Calu3 (cell line): ENCODE measurements around the gene MIA2. TPM values are rescaled to one million over a fixed set of nuclear protein-coding genes. Genes with fewer than 3 reads are reported as not detected.

Experiments
- BruUV-seq: library from RNA; stranded (reverse); fragments of 400-500 nt; replicated peaks from 2 replicates; lab custom pipeline; 2021; lab: Mats Ljungman, UMichigan
- CTCF ChIA-PET: fragments of 300-600 bp; sonication (Branson Sonifier 250); formaldehyde crosslinking; loops from one replicate; lab custom pipeline; 2022; ENCODE audit warnings: antibody characterized with exemption; lab: Charles Lee
- DNase-seq: peaks from one replicate; pipeline ENCODE4 v3.0.0; 2022
- H3K27ac Mint-ChIP-seq: one replicate; pipeline ENCODE4 v1.8.0; 2022; ENCODE audit warnings: mixed read lengths; ENCODE audit not compliant: unreplicated experiment
- H3K27me3 Mint-ChIP-seq: one replicate; pipeline ENCODE4 v1.8.0; 2022; ENCODE audit warnings: mixed read lengths; ENCODE audit not compliant: unreplicated experiment
- H3K36me3 Mint-ChIP-seq: one replicate; pipeline ENCODE4 v1.8.0; 2022; ENCODE audit warnings: mild to moderate bottlenecking, moderate library complexity, mixed read lengths; ENCODE audit not compliant: insufficient read depth, unreplicated experiment
- H3K4me1 Mint-ChIP-seq: one replicate; pipeline ENCODE4 v1.8.0; 2022; ENCODE audit warnings: mild to moderate bottlenecking, low read depth, mixed read lengths; ENCODE audit not compliant: unreplicated experiment
- H3K4me3 Mint-ChIP-seq: one replicate; pipeline ENCODE4 v1.8.0; 2022; ENCODE audit warnings: mild to moderate bottlenecking, low read depth, moderate library complexity, mixed read lengths; ENCODE audit not compliant: unreplicated experiment
- H3K9me3 Mint-ChIP-seq: one replicate; pipeline ENCODE4 v1.8.0; 2022; ENCODE audit warnings: low read depth, mixed read lengths; ENCODE audit not compliant: unreplicated experiment
- intact Hi-C: fragments of 100-400 bp; cut with micrococcal nuclease; formaldehyde crosslinking; loops from one replicate; pipeline ENCODE4 v1.10.0; 2022; ENCODE audit not compliant: unreplicated experiment
- total RNA-seq: library from RNA; stranded (reverse); gene quantifications from 2 replicates; pipeline ENCODE4 v1.2.3, GENCODE V29; 2022
- TF ChIP-seq, protein P1 (sequence below): fragments of 200-600 bp; IDR thresholded peaks from one replicate; pipeline ENCODE4 v1.8.0; 2022; ENCODE audit warnings: antibody characterized with exemption; ENCODE audit not compliant: unreplicated experiment

MIA2 gene
- total RNA-seq, 1 experiment from 2014 or later = 49.1 TPM

DNA sequence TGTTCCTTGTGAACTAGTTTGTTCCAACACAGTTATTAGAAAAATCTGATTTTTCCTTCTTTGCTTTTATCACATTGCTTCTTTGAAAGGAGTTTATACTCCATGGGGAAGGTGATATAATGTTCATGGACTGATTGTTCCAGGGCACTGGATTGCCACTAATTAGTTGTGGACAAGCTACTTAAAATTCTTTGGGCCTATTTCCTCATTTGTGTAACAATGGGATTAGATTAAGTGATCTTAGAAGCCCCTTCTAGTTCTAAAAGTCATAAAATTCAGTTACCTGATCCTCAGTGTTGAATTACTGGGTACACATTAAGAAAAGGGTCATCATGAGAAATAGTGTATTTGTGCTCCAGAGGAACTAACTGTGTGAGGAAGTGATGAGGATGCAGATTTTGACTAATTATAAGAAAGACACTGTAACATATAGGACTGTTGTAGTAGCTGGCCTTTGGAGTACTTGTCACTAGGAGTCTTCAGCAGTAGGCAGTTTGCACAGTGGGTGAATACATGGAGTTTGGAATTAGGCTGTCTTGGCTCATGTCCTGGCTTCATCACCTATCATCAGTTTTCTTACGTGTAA is 82.2 kb downstream of the MIA2 start:
- no TSS peak for BruUV-seq
- no peak overlapping the region for H3K27ac Mint-ChIP-seq
- no peak for DNase-seq
- no peak overlapping the region for H3K4me3 Mint-ChIP-seq
- CTCF ChIA-PET = no interaction called here
- no peaks in the 10 kb centered on the region for H3K27me3 Mint-ChIP-seq
- intact Hi-C loops = no loop called here
- H3K36me3 Mint-ChIP-seq = peaks cover 22% of the 10 kb centered on the region
- TF ChIP-seq, protein P1, sequence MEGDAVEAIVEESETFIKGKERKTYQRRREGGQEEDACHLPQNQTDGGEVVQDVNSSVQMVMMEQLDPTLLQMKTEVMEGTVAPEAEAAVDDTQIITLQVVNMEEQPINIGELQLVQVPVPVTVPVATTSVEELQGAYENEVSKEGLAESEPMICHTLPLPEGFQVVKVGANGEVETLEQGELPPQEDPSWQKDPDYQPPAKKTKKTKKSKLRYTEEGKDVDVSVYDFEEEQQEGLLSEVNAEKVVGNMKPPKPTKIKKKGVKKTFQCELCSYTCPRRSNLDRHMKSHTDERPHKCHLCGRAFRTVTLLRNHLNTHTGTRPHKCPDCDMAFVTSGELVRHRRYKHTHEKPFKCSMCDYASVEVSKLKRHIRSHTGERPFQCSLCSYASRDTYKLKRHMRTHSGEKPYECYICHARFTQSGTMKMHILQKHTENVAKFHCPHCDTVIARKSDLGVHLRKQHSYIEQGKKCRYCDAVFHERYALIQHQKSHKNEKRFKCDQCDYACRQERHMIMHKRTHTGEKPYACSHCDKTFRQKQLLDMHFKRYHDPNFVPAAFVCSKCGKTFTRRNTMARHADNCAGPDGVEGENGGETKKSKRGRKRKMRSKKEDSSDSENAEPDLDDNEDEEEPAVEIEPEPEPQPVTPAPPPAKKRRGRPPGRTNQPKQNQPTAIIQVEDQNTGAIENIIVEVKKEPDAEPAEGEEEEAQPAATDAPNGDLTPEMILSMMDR = no peak
- no peaks in the 10 kb centered on the region for H3K9me3 Mint-ChIP-seq
- H3K4me1 Mint-ChIP-seq = peaks cover 8% of the 10 kb centered on the region

DNA sequence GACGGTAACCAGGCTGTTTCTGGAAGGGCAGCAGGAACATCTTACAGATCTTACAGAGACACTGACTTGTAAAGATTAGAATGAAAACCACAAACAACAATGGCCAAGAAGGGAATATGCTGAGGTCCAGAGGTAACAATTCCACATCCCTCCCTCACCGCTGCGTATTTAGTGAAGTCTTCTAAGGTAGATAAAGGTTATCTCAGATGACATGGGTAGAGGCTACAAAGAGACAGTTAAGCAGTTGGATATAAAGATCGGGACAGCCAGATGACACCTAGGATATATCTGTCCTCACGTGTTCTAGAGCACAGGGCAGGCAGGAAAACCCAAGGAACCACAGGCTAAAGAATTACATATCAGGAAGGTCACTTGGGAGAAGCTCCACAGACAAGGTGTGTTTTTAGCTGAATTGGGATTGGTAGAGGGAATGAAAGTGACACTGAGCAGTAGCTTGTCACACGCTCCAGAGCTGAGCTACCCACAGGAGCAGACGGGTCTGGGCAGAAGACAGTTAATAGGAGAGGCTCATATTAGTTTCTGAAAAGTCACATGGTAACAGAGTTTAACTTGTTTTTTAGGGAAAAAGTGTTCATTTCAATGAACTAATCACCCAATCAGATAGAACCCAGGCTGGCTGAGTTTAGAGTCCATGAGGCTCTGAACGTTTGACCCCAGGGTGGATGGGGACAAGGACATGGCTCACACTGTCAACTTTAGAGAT is 83.3 kb downstream of the MIA2 start:
- H3K4me3 Mint-ChIP-seq = no peak overlapping the region
- H3K27me3 Mint-ChIP-seq = no peaks in the 10 kb centered on the region
- peaks cover 8% of the 10 kb centered on the region for H3K4me1 Mint-ChIP-seq
- CTCF ChIA-PET = no interaction called here
- H3K36me3 Mint-ChIP-seq = peaks cover 23% of the 10 kb centered on the region
- no peak for DNase-seq
- H3K9me3 Mint-ChIP-seq = no peaks in the 10 kb centered on the region
- intact Hi-C loops = no loop called here
- no TSS peak for BruUV-seq
- peak overlapping the region; percentile 34 for H3K27ac Mint-ChIP-seq
- TF ChIP-seq, protein P1 = no peak

DNA sequence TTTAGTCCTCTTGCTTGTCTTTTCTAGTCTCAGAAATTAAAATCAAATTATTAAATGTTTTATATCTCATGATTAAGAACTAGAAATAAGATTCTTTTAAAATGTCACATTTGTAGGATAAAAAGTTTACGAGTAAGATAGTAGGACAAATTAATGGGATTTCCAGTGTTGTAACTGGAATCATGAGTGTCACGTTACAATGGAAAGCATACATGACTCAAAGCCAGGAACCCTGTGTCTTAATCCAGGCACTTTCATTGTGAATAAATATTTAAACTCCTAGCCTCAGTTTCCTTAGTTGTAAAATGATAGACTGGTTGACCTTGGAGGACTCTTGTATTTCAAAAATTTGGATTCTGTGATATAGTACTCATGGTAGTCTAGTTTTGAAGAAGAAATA is 84.9 kb downstream of the MIA2 start:
- H3K9me3 Mint-ChIP-seq = no peaks in the 10 kb centered on the region
- peaks cover 8% of the 10 kb centered on the region for H3K4me1 Mint-ChIP-seq
- peak overlapping the region; percentile 25 for H3K27ac Mint-ChIP-seq
- DNase-seq = no peak
- peaks cover 33% of the 10 kb centered on the region for H3K36me3 Mint-ChIP-seq
- BruUV-seq = no TSS peak
- intact Hi-C loops = no loop called here
- no peak overlapping the region for H3K4me3 Mint-ChIP-seq
- TF ChIP-seq, protein P1 = no peak
- CTCF ChIA-PET = no interaction called here
- no peaks in the 10 kb centered on the region for H3K27me3 Mint-ChIP-seq

DNA sequence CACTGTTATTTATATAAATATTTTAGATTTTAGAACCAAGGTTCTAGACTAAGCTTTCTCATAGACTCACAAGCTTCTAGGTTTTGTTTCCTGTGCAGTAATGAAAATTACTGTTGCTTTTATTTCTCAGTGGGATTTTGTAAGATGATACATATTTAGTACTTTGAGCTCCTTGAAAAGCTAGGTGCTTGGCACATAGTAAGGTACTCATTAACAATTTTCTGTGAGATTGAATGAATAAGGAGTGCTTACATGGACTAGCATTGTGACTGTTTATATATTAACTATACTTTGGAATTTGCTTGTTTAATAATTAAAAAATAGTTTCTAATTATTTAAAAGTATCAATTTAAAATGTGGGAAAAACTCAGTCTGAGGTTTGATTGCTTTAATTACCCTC is 85.7 kb downstream of the MIA2 start:
- CTCF ChIA-PET = interaction anchor here (0.6 kb wide), 1 partner anchor 85 kb away, joined by 4 read pairs; no protein-coding TSS in a partner anchor
- BruUV-seq = no TSS peak

More for the DNA sequence above, 85.7 kb downstream of the MIA2 start:
- DNase-seq = no peak
- Mint-ChIP-seq H3K4me1 (peaks cover 8% of the 10 kb centered on the region), H3K27me3 (no peaks in the 10 kb centered on the region), H3K4me3 (no peak overlapping the region), H3K36me3 (peaks cover 33% of the 10 kb centered on the region), H3K9me3 (no peaks in the 10 kb centered on the region), H3K27ac (no peak overlapping the region)
- TF ChIP-seq, protein P1 = no peak
- intact Hi-C loops = no loop called here
